Left ventricle myocardium inferior (tissue), 1 donor: Measurements from ENCODE around the gene VPS13D. TPM values are rescaled to one million over a fixed set of nuclear protein-coding genes. Genes with fewer than 3 reads are reported as not detected.

Experiments
- DNase-seq: peaks from one replicate; pipeline ENCODE4 v3.0.0-alpha.2; 2020
- H3K27ac ChIP-seq: fragments of 200-600 bp; replicated peaks from 2 replicates; pipeline ENCODE4 v1.8.0; 2021
- H3K27me3 ChIP-seq: fragments of 200-600 bp; 2 replicates; pipeline ENCODE4 v1.8.0; 2021; ENCODE audit warnings: low read depth
- H3K36me3 ChIP-seq: fragments of 200-600 bp; 2 replicates; pipeline ENCODE4 v1.8.0; 2021
- H3K4me1 ChIP-seq: fragments of 200-600 bp; 2 replicates; pipeline ENCODE4 v1.8.0; 2021
- H3K4me3 ChIP-seq: fragments of 200-600 bp; 2 replicates; pipeline ENCODE4 v1.8.0; 2021; ENCODE audit warnings: mild to moderate bottlenecking, moderate library complexity
- H3K9me3 ChIP-seq: fragments of 200-600 bp; replicated peaks from 2 replicates; pipeline ENCODE4 v1.8.0; 2021
- CTCF ChIP-seq: fragments of 200-600 bp; IDR thresholded peaks from 2 replicates; pipeline ENCODE4 v1.8.0; 2021; ENCODE audit warnings: antibody characterized with exemption, mild to moderate bottlenecking, borderline replicate concordance
- intact Hi-C: fragments of 100-400 bp; cut with micrococcal nuclease; formaldehyde crosslinking; loops from one replicate; pipeline ENCODE4 v1.11.0; 2022
- total RNA-seq: library from RNA; stranded (reverse); fragmentation: NEBNext Ultra II Directional; extraction: Animal tissue kit (Norgen Biotek cat#: 25700); gene quantifications from one replicate; pipeline ENCODE4 v1.2.1, GENCODE V29; 2021
- donor health status: DM: no; HTN: yes; CAD: no; lungs with severe emphysema.

VPS13D gene
- total RNA-seq, 1 donor from 2014 or later, result 71.6 TPM

GRCh38 chr1:12269351-12269750, 39.5 kb downstream of the VPS13D start:
- Histone ChIP-seq H3K4me3 (no peak overlapping the region), H3K4me1 (peaks cover 11% of the 10 kb centered on the region), H3K36me3 (peaks cover 99% of the 10 kb centered on the region), H3K27ac (no peak overlapping the region), H3K27me3 (no peaks in the 10 kb centered on the region), H3K9me3 (peaks cover 7% of the 10 kb centered on the region)
- DNase-seq, result no peak
- TF ChIP-seq CTCF, result no peak
- intact Hi-C loops, result no loop called here

GRCh38 chr1:12271033-12271432, 41.2 kb downstream of the VPS13D start:
- no peak for TF ChIP-seq CTCF
- Histone ChIP-seq H3K36me3 (peaks cover 95% of the 10 kb centered on the region), H3K4me3 (no peak overlapping the region), H3K27me3 (no peaks in the 10 kb centered on the region), H3K4me1 (peaks cover 11% of the 10 kb centered on the region), H3K27ac (no peak overlapping the region), H3K9me3 (no peaks in the 10 kb centered on the region)
- intact Hi-C loops, result no loop called here
- no peak for DNase-seq

GRCh38 chr1:12272770-12273169, 42.9 kb downstream of the VPS13D start:
- no peak for DNase-seq
- Histone ChIP-seq H3K27ac (no peak overlapping the region), H3K4me1 (peaks cover 11% of the 10 kb centered on the region), H3K9me3 (no peaks in the 10 kb centered on the region), H3K4me3 (no peak overlapping the region), H3K36me3 (peaks cover 95% of the 10 kb centered on the region), H3K27me3 (no peaks in the 10 kb centered on the region)
- no peak for TF ChIP-seq CTCF
- intact Hi-C loops, result no loop called here

- Histone ChIP-seq H3K9me3 (no peaks in the 10 kb centered on the region), H3K4me3 (no peak overlapping the region), H3K36me3 (peaks cover 91% of the 10 kb centered on the region), H3K27me3 (no peaks in the 10 kb centered on the region), H3K27ac (no peak overlapping the region), H3K4me1 (peaks cover 26% of the 10 kb centered on the region)
- DNase-seq, result peak; percentile 28
- intact Hi-C loops, result no loop called here
- TF ChIP-seq CTCF, result peak; percentile 70
These were observed 45.5 kb downstream of the VPS13D start for GRCh38 chr1:12275370-12275769.

GRCh38 chr1:12276225-12276624, 46.4 kb downstream of the VPS13D start:
- H3K36me3 ChIP-seq, result peaks cover 87% of the 10 kb centered on the region
- peaks cover 25% of the 10 kb centered on the region for H3K4me1 ChIP-seq
- no peak overlapping the region for H3K27ac ChIP-seq
- TF ChIP-seq CTCF, result peak; percentile 59
- DNase-seq, result no peak
- intact Hi-C loops, result no loop called here
- H3K27me3 ChIP-seq, result no peaks in the 10 kb centered on the region
- H3K4me3 ChIP-seq, result no peak overlapping the region
- no peaks in the 10 kb centered on the region for H3K9me3 ChIP-seq

GRCh38 chr1:12279003-12279402, 49.2 kb downstream of the VPS13D start:
- H3K27me3 ChIP-seq, result no peaks in the 10 kb centered on the region
- H3K4me1 ChIP-seq, result peaks cover 17% of the 10 kb centered on the region
- no peak for TF ChIP-seq CTCF
- H3K27ac ChIP-seq, result no peak overlapping the region
- H3K9me3 ChIP-seq, result no peaks in the 10 kb centered on the region
- intact Hi-C loops, result no loop called here
- H3K36me3 ChIP-seq, result peaks cover 88% of the 10 kb centered on the region
- DNase-seq, result no peak
- H3K4me3 ChIP-seq, result no peak overlapping the region
